ENCODE measurements around the gene FARS2.

FARS2 gene

GRCh38 chr6:5745081-5745480, 483.8 kb downstream of the FARS2 start:
- no peak for DNase-seq

- no peak for DNase-seq
Measured at GRCh38 chr6:5746053-5746758, 484.9 kb downstream of the FARS2 start.

- DNase-seq = no peak
Measured at GRCh38 chr6:5746759-5747130, 485.4 kb downstream of the FARS2 start.

GRCh38 chr6:5747379-5747778, 486.1 kb downstream of the FARS2 start:
- no peak for DNase-seq

- no peak for DNase-seq
Measured at GRCh38 chr6:5749016-5749650, 487.8 kb downstream of the FARS2 start.

- DNase-seq = no peak
Measured at GRCh38 chr6:5749651-5750215, 488.4 kb downstream of the FARS2 start.

GRCh38 chr6:5751525-5752390, 490.4 kb downstream of the FARS2 start:
- no peak for DNase-seq

- DNase-seq = peak; percentile 33
Measured at GRCh38 chr6:5752391-5752680, 491.0 kb downstream of the FARS2 start.

- DNase-seq = no peak
Measured at GRCh38 chr6:5753209-5753608, 491.9 kb downstream of the FARS2 start.

- no peak for DNase-seq
Measured at GRCh38 chr6:5754904-5755303, 493.6 kb downstream of the FARS2 start.

- DNase-seq = no peak
Measured at GRCh38 chr6:5759571-5759970, 498.3 kb downstream of the FARS2 start.

- DNase-seq = no peak
Measured at GRCh38 chr6:5761370-5761769, 500.1 kb downstream of the FARS2 start.

- DNase-seq = peak; percentile 79
Measured at GRCh38 chr6:5762561-5762968, 501.3 kb downstream of the FARS2 start.

GRCh38 chr6:5763407-5763806, 502.1 kb downstream of the FARS2 start:
- DNase-seq = no peak

GRCh38 chr6:5763871-5764270, 502.6 kb downstream of the FARS2 start:
- DNase-seq = no peak

GRCh38 chr6:5764401-5764955, 503.2 kb downstream of the FARS2 start:
- DNase-seq = no peak

GRCh38 chr6:5765141-5765760, 503.9 kb downstream of the FARS2 start:
- DNase-seq = no peak

GRCh38 chr6:5766260-5766659, 504.9 kb downstream of the FARS2 start:
- no peak for DNase-seq

- DNase-seq = no peak
Measured at GRCh38 chr6:5767471-5767870, 506.2 kb downstream of the FARS2 start.

GRCh38 chr6:5771211-5771610, 509.9 kb downstream of the FARS2 start:
- DNase-seq = no peak

GRCh38 chr6:5771759-5772390, 510.6 kb downstream of the FARS2 start:
- DNase-seq = no peak

- no peak for DNase-seq
Measured at GRCh38 chr6:5772408-5773120, 511.3 kb downstream of the FARS2 start.

All from NCI-H2171 (cell line).